Neural crest cell (in vitro differentiated cells): ENCODE data around the gene STN1. TPM values are rescaled to one million over a fixed set of nuclear protein-coding genes. Genes with fewer than 3 reads are reported as not detected.
A peak's percentile ranks its signal among the peaks of the same experiment; 100 is the strongest.

Experiments used
- DNase-seq: peaks from one replicate; pipeline ENCODE4 v3.0.0; 2021; ENCODE audit warnings: low read depth, mixed read lengths, low spot score
- H3K27ac Mint-ChIP-seq: one replicate; pipeline ENCODE4 v1.8.0; 2021; ENCODE audit warnings: mild to moderate bottlenecking, mixed read lengths; ENCODE audit not compliant: unreplicated experiment
- H3K27me3 Mint-ChIP-seq: 2 replicates; pipeline ENCODE4 v1.8.0; 2021; ENCODE audit warnings: low read depth, mild to moderate bottlenecking, mixed read lengths
- H3K36me3 Mint-ChIP-seq: 2 replicates; pipeline ENCODE4 v1.8.0; 2021; ENCODE audit warnings: low read depth, mild to moderate bottlenecking, mixed read lengths
- H3K4me1 Mint-ChIP-seq: 2 replicates; pipeline ENCODE4 v1.8.0; 2021; ENCODE audit warnings: mixed read lengths
- H3K4me3 Mint-ChIP-seq: one replicate; pipeline ENCODE4 v1.8.0; 2021; ENCODE audit warnings: mild to moderate bottlenecking, mixed read lengths
- H3K9me3 Mint-ChIP-seq: 2 replicates; pipeline ENCODE4 v1.8.0; 2021; ENCODE audit warnings: mixed read lengths
- CTCF ChIP-seq: fragments of 200-600 bp; sonication (generic); conservative IDR thresholded peaks from 2 replicates; pipeline ENCODE4 v1.5.0; 2021; ENCODE audit warnings: antibody characterized with exemption, mild to moderate bottlenecking
- total RNA-seq: library from RNA; stranded (reverse); gene quantifications from 2 replicates; pipeline ENCODE4 v1.2.1, GENCODE V29; 2021

The STN1 gene
- total RNA-seq, 1 donor from 2014 or later, result 11.9 TPM

GRCh38 chr10:103859161-103860086 is 58.6 kb downstream of the STN1 start:
- no peak overlapping the region for H3K27ac Mint-ChIP-seq
- H3K9me3 Mint-ChIP-seq, result peaks cover 3% of the 10 kb centered on the region
- H3K27me3 Mint-ChIP-seq, result no peaks in the 10 kb centered on the region
- peak overlapping the region; percentile 83 for H3K4me3 Mint-ChIP-seq
- H3K4me1 Mint-ChIP-seq, result peaks cover 32% of the 10 kb centered on the region
- peak; percentile 69 for DNase-seq
- H3K36me3 Mint-ChIP-seq, result peaks cover 5% of the 10 kb centered on the region
- peak; percentile 77 for TF ChIP-seq CTCF

GRCh38 chr10:103858360-103858759 is 59.6 kb downstream of the STN1 start:
- no peak overlapping the region for H3K4me3 Mint-ChIP-seq
- H3K27ac Mint-ChIP-seq, result no peak overlapping the region
- H3K4me1 Mint-ChIP-seq, result peaks cover 43% of the 10 kb centered on the region
- DNase-seq, result no peak
- H3K27me3 Mint-ChIP-seq, result no peaks in the 10 kb centered on the region
- H3K36me3 Mint-ChIP-seq, result no peaks in the 10 kb centered on the region
- H3K9me3 Mint-ChIP-seq, result no peaks in the 10 kb centered on the region
- TF ChIP-seq CTCF, result no peak

- H3K4me1 Mint-ChIP-seq, result peaks cover 56% of the 10 kb centered on the region
- no peaks in the 10 kb centered on the region for H3K36me3 Mint-ChIP-seq
- H3K4me3 Mint-ChIP-seq, result peak overlapping the region; percentile 83
- no peaks in the 10 kb centered on the region for H3K9me3 Mint-ChIP-seq
- no peak overlapping the region for H3K27ac Mint-ChIP-seq
- H3K27me3 Mint-ChIP-seq, result peaks cover 5% of the 10 kb centered on the region
- no peak for TF ChIP-seq CTCF
- no peak for DNase-seq
Measured at GRCh38 chr10:103856797-103857170, 61.2 kb downstream of the STN1 start.

- H3K27ac Mint-ChIP-seq, result no peak overlapping the region
Measured at GRCh38 chr10:103855852-103856796, 61.9 kb downstream of the STN1 start.

More at GRCh38 chr10:103855852-103856796, 61.9 kb downstream of the STN1 start:
- H3K4me1 Mint-ChIP-seq, result peaks cover 62% of the 10 kb centered on the region
- H3K9me3 Mint-ChIP-seq, result no peaks in the 10 kb centered on the region
- no peaks in the 10 kb centered on the region for H3K36me3 Mint-ChIP-seq
- peak overlapping the region; percentile 83 for H3K4me3 Mint-ChIP-seq
- H3K27me3 Mint-ChIP-seq, result peaks cover 5% of the 10 kb centered on the region
- no peak for DNase-seq
- TF ChIP-seq CTCF, result no peak
